IPS DF 6.9 (cell line): ENCODE data around the gene BRCA2.

Source experiments
- DNase-seq: peaks from one replicate; pipeline ENCODE4 v3.0.0-alpha.2; 2013; ENCODE audit warnings: low read depth, low spot score
- H3K27ac ChIP-seq: one replicate; pipeline ENCODE4 v1.5.1; 2013; ENCODE audit warnings: low read length, control low read depth
- H3K27me3 ChIP-seq: 2 replicates; pipeline ENCODE4 v1.6.1; 2013; ENCODE audit warnings: mild to moderate bottlenecking, low read length; ENCODE audit not compliant: control insufficient read depth, insufficient read depth
- H3K36me3 ChIP-seq: 2 replicates; pipeline ENCODE4 v1.6.1; 2013; ENCODE audit warnings: low read length; ENCODE audit not compliant: control insufficient read depth, insufficient read depth
- H3K4me1 ChIP-seq: 2 replicates; pipeline ENCODE4 v1.6.1; 2013; ENCODE audit warnings: low read length; ENCODE audit not compliant: control insufficient read depth, insufficient read depth
- H3K4me3 ChIP-seq: 2 replicates; pipeline ENCODE4 v1.5.1; 2013; ENCODE audit warnings: mild to moderate bottlenecking, low read length
- H3K9me3 ChIP-seq: 2 replicates; pipeline ENCODE4 v1.6.1; 2013; ENCODE audit warnings: low read length, inconsistent platforms; ENCODE audit not compliant: control insufficient read depth, insufficient read depth
- WGBS: extraction: QIAGEN DNeasy Blood & Tissue Kit; methylation state at CpG from one replicate; pipeline ENCODE4 v1.1.7; 2013; ENCODE audit warnings: mixed read lengths, missing lambda C conversion rate; ENCODE audit not compliant: insufficient read length, insufficient coverage; 5-methylcytosine and 5-hydroxymethylcytosine counted together

Gene BRCA2

GRCh38 chr13:32447894-32448623 is 132.8 kb downstream of the BRCA2 start:
- H3K27ac ChIP-seq: no peak overlapping the region
- no peak overlapping the region for H3K4me3 ChIP-seq
- no peaks in the 10 kb centered on the region for H3K4me1 ChIP-seq
- H3K27me3 ChIP-seq: no peaks in the 10 kb centered on the region
- H3K9me3 ChIP-seq: no peaks in the 10 kb centered on the region
- no peaks in the 10 kb centered on the region for H3K36me3 ChIP-seq
- no peak for DNase-seq

GRCh38 chr13:32448972-32449371 is 133.7 kb downstream of the BRCA2 start:
- Histone ChIP-seq H3K36me3 (no peaks in the 10 kb centered on the region), H3K4me3 (no peak overlapping the region), H3K9me3 (no peaks in the 10 kb centered on the region), H3K4me1 (no peaks in the 10 kb centered on the region), H3K27ac (no peak overlapping the region), H3K27me3 (no peaks in the 10 kb centered on the region)
- no peak for DNase-seq
- WGBS: no CpG with 5 or more reads among the region's 1 CpG
